Fibroblast of upper back skin (primary cell): ENCODE measurements around the gene HRH1.
A peak's percentile ranks its signal among the peaks of the same experiment; 100 is the strongest.
"Not testable (repeated sequence)": the region's sequence is repeated elsewhere in the genome, so short reads cannot be mapped to it uniquely, and the experiment has no call there.

Experiments
- DNase-seq: peaks from one replicate; pipeline ENCODE4 v3.0.0-alpha.2; 2013

Gene HRH1

DNA sequence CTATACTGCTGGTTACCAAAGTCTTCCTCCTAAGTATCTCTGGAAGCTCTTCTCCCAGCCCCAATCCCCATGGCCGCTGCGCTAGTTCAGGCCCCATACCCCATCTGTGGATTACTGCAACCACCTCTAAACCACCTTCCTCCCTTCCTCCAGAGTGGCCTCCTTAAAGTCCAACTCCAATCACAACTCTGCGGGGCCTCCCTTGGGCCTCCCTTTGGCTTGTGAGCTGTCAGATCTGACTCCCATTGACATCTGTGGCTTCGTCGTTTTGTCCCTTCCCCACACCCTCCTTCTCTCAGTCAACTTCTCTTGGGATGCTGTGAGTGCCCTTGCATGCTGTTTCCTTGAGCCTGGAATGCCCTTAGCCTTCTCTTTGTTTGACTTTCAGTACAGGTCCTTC is 9.3 kb upstream of the HRH1 start:
- DNase-seq: no peak

GRCh38 chr3:11145888-11146287 is 8.4 kb upstream of the HRH1 start:
- peak; percentile 97 for DNase-seq

DNA sequence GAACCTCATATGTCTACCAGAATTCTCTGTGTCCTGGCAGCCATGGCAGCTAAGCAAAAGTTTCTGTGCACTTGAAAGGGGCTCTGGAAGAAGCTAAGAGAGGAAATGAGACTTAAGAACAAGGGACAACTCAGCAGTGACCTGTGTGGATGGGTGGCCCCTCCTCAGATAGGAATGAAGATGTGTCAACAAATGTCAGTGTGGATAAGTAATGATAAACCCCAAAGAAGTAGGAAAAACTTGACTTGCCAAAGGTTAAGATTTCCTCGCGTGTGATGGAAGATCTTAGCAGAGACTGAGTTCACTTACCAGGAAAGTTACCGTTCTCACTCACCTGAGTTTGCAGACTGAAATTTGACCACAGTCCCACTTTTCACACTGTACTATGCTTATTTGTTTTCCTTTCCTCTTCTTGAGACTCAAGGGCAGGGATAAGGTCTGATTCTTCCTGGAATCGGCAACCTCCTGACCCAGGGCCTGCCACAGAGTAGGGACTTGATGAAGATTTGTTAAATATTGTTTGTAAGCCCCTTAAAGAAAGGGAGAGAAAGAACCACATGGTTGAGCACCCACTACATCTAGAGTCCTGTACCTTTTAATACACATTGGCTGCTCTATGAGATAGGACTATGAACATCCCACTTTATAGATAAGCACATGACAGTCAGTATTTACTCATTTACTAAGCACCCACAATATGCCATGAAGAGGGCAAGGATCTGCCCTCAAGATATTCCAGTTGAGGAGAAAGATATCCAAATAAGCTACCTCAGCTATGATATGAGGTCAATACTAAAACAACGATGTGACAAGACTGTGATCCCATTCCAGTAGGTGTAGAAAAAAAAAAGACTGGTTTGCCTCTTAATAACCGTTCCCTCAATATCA is 7.3 kb upstream of the HRH1 start:
- no peak for DNase-seq

DNA sequence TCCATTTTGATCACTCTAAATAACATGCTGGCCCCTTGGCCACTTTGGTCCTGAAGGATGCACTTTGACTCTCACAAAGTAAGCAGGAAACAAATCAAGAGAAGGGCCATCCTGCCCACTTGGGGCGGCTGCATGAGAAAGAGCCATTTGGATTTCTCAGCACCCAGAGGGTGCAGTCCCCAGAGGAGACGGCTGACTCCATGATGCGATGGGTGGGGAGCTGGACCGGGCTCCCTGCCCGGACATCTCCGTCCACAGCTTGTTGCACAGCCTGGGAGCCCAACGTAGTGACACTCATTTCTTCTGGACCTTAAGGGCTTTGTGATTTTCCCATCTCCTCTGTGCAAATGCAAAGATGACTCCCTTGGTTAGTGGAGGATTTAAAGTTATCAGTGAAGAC is 4.0 kb upstream of the HRH1 start:
- no peak for DNase-seq

- DNase-seq: no peak
Observed at GRCh38 chr3:11152301-11152700, 2.0 kb upstream of the HRH1 start.

GRCh38 chr3:11154953-11155325 is 646 bp downstream of the HRH1 start:
- no peak for DNase-seq

GRCh38 chr3:11155341-11156025 is 1.2 kb downstream of the HRH1 start:
- DNase-seq: peak; percentile 86

DNA sequence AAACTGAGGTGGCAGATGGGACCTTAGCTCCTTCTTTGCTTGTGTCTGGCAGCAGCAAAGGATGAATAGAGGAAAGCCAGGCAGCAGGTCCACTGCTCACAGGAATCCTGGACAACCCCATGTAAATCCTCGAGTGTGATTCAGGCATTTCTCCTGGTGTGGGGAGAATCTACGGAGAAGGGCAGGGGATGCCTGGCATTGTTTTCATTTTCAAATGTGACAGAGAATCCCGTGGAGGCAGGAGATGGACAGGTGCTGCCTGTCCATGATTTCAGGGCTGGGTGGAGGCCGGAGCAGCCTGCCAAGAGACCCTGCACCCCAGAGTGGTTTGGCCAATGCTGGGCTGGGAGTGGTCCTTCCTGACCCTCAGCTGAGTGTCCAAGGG is 1.7 kb downstream of the HRH1 start:
- DNase-seq: no peak

GRCh38 chr3:11157421-11157820 is 3.1 kb downstream of the HRH1 start:
- DNase-seq: no peak

DNA sequence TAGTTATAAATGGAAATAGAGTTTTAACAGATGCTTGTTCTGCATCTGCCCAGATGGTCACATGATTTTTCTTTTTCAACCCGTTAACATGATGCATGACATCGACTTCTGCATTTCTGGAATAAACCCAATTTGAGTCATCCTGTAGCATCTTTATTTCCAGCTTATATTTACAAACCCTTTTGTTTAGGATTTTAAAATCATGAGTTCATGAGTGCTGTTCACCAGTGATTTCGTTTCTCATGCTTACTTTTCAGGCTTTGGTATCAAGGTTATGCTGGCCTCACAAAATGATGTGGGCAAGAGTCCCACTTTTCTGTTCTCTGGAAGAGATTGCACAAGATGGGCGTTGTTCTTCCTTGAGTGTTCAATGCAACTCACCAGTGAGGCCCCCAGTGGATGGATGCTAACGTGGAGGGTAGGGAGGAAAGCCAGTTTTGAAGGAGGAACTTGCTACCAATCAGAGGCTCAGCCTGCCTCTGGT is 5.2 kb downstream of the HRH1 start:
- DNase-seq: peak; percentile 82

DNA sequence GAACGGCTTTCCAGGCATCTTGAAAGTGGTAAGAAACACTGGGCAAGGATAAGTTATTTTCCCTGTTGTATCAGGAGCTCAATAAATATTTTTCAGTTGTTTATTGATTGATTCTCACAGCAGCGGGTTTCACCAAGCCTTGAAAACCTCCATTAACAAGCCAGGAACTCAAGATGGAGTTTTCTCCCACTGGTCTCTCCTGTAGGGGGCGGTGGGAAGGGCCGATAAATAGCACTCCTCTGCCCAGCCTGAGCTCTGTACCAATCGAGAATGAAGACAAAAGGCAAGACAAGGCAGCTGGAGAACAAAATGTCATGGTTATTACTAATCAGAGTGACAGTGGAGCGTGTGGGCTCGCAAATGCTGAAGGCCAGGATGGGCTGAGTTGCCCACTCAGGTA is 7.4 kb downstream of the HRH1 start:
- no peak for DNase-seq

- no peak for DNase-seq
Observed at GRCh38 chr3:11162401-11163345, 8.4 kb downstream of the HRH1 start.

GRCh38 chr3:11164607-11165006 is 10.3 kb downstream of the HRH1 start:
- DNase-seq: no peak

DNA sequence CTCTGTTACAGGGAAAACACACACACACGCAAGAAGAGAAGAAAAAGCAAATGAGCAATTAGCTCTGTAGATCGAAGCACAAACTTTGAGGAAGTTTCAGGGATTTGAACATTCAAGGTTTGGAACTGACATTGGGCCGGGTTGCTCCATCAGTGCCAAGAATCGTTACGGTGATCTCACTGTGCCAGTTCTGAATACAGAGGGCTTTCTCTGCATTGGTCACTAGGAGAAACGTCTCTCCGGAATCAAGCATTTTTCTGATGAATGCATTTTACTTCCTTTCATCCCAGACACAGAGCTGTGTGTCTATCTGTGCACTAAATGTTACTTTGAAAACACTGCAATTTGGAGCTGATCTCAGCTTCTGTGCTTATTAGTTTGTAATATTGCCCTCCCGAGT is 11.2 kb downstream of the HRH1 start:
- no peak for DNase-seq

DNA sequence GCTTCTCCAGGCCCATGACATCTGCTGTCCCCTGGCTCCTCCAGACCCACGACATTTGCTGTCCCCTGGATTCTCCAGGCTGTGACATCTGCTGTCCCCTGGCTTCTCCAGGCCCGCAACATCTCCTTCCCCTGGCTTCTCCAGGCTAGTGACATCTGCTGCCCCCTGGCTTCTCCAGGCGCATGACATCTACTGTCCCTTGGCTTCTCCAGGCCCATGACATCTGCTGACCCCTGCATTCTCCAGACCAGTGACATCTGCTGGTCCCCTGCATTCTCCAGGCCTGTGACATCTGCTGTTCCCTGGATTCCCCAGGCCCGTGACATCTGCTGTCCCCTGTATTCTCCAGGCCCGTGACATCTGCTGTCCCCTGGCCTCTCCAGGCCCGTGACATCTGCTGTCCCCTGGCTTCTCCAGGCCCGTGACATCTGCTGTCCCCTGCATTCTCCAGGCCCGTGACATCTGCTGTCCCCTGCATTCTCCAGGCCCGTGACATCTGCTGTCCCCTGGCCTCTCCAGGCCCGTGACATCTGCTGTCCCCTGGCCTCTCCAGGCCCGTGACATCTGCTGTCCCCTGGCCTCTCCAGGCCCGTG is 12.6 kb downstream of the HRH1 start:
- DNase-seq: not testable (repeated sequence)

DNA sequence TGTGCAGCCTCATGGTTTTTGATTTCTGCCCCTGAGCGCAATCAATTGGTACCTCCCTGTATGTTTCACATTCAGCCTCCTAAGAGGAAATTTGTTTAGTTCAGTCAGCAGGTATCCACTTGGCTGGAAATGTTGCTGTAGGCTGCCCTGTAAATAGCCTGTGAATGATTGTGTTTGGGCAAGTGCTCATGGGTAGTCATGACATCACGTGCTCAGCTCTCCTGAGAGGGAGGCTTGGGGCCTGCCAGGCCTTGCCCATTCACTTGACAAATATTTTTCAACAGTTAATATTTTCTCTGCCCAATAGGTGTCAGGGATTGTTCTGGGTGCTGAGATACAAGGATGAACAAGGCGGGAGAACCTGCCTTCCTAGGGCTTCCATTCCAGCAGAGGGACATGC is 13.3 kb downstream of the HRH1 start:
- DNase-seq: no peak

- DNase-seq: no peak
Observed at GRCh38 chr3:11168406-11168805, 14.1 kb downstream of the HRH1 start.

DNA sequence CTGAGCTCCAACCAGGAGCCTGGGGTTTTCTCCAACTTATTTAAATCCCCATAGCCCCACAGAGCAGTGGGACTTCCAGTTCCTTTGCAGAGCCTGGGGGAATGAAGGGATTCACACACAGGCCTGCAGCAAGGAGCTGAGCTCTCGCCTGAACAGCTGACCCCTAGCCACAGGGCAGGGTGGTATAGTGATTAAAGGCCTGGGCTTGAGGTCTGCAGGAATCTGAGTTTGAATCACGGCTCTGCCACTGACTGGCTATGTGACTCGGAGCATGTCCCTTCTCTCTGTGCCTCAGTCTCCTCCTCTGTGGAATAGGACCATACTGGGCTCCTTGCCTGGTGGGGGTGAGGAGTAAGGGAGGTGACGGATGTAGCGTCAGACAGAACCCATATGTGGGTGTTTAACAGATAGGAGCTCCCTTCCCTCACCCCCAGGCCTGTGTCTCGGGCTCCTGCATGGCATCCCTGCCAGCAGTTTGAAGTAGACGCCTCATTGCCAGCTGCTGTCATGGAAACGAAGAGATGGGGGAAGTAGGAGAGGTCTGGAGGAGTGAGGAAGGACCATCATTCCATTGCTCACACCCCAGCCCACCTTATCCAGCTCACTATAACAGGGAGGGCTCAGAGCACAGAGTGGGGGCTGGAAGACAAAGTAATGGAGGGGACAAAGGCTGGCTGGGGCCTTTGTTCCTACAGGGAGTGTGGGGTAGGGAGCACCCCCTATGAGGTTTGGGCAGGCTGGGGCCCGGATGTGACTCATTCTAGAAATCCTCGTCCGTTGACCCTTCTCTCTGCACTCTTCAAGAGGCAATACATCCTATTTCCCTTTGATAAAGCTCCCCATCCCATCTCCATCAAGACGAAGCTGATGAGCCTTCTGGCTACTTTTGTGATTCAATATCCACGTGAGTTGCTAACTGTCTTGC is 14.8 kb downstream of the HRH1 start:
- no peak for DNase-seq

- no peak for DNase-seq
Observed at GRCh38 chr3:11170052-11170770, 15.9 kb downstream of the HRH1 start.

DNA sequence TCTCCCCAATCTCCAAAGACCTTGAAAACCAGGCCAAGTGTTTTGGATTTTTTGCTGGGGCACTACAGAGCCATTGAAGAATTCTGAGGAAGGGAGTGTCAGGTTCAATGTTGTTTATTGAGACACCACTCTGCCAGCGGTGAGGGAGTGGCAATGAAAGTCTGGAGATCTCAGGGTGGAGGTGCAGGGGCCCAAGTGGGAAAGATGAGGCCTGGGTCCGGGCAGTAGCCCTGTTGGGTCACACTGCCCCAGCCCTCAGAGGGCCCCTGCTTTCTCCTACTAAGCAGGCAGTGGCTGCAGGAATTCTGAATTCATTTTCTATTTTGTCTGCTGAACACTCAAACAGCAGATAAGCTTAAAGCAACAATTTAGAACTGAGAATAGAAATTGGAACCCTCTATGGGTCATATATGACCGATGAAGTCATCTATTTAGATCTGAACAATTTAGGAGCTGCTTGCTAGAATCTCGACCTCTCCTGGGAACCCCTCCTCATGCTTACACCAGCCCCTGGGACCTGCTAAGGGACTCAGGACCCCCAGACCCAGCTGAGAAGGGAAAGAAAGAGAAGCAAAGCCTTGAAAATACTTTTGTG is 17.9 kb downstream of the HRH1 start:
- no peak for DNase-seq
